ENCODE data around the gene FLNC.
A peak's percentile ranks its signal among the peaks of the same experiment; 100 is the strongest.

The FLNC gene

GRCh38 chr7:128880791-128881457 is 50.7 kb downstream of the FLNC start:
- no peak for DNase-seq (ENCODE audit: low spot score)

- DNase-seq (ENCODE audit: low spot score): no peak
These were observed 51.4 kb downstream of the FLNC start for GRCh38 chr7:128881458-128882125.

GRCh38 chr7:128882134-128882533 is 51.9 kb downstream of the FLNC start:
- DNase-seq (ENCODE audit: low spot score): no peak

- DNase-seq (ENCODE audit: low spot score): peak; percentile 58
These were observed 53.6 kb downstream of the FLNC start for GRCh38 chr7:128883622-128884448.

- DNase-seq (ENCODE audit: low spot score): no peak
These were observed 54.6 kb downstream of the FLNC start for GRCh38 chr7:128884561-128885369.

GRCh38 chr7:128885370-128886187 is 55.4 kb downstream of the FLNC start:
- DNase-seq (ENCODE audit: low spot score): no peak

- no peak for DNase-seq (ENCODE audit: low spot score)
These were observed 56.4 kb downstream of the FLNC start for GRCh38 chr7:128886391-128887168.

- peak; percentile 23 for DNase-seq (ENCODE audit: low spot score)
These were observed 57.2 kb downstream of the FLNC start for GRCh38 chr7:128887169-128888038.

GRCh38 chr7:128888039-128888755 is 58.0 kb downstream of the FLNC start:
- DNase-seq (ENCODE audit: low spot score): no peak

- no peak for DNase-seq (ENCODE audit: low spot score)
These were observed 58.5 kb downstream of the FLNC start for GRCh38 chr7:128888756-128889095.

- no peak for DNase-seq (ENCODE audit: low spot score)
These were observed 58.9 kb downstream of the FLNC start for GRCh38 chr7:128889121-128889520.

GRCh38 chr7:128890306-128891109 is 60.3 kb downstream of the FLNC start:
- DNase-seq (ENCODE audit: low spot score): peak; percentile 40

- DNase-seq (ENCODE audit: low spot score): no peak
These were observed 61.1 kb downstream of the FLNC start for GRCh38 chr7:128891110-128891941.

GRCh38 chr7:128891942-128892269 is 61.7 kb downstream of the FLNC start:
- DNase-seq (ENCODE audit: low spot score): no peak

GRCh38 chr7:128892521-128893250 is 62.5 kb downstream of the FLNC start:
- no peak for DNase-seq (ENCODE audit: low spot score)

Measured in SW480 (cell line).